Prostate gland (tissue), 2 donors: ENCODE measurements around the gene IL36B.

Source experiments
- CTCF ChIP-seq, 4 experiments: fragments of 200-600 bp in 2 of 4; fragments of 450-650 bp in 2 of 4; sonication (generic) in 2 of 4; IDR thresholded peaks; 1 replicate in 3 of 4; 2 replicates in 1 of 4; pipeline ENCODE4 v1.5.1; 2016 to 2019; ENCODE audit warnings: antibody characterized with exemption in 4 of 4, mild to moderate bottlenecking in 2 of 4, moderate library complexity in 2 of 4
- POLR2A ChIP-seq: fragments of 450-650 bp; IDR thresholded peaks from one replicate; pipeline ENCODE4 v1.6.1; 2016; ENCODE audit warnings: antibody characterized with exemption, mild to moderate bottlenecking
- POLR2AphosphoS5 ChIP-seq: sonication (generic); formaldehyde crosslinking; IDR thresholded peaks from one replicate; pipeline ENCODE4 v1.6.1; 2017; ENCODE audit warnings: antibody characterized with exemption

GRCh38 chr2:113024764-113025163 is 27.9 kb downstream of the IL36B start:
- TF ChIP-seq CTCF (IDR thresholded peaks at IDR 0.05), result no peak
- TF ChIP-seq POLR2A, result no peak
- TF ChIP-seq POLR2AphosphoS5, result no peak
